ENCODE data around the gene GARS1.
"Not testable (repeated sequence)": the region's sequence is repeated elsewhere in the genome, so short reads cannot be mapped to it uniquely, and the experiment has no call there.

GARS1 gene, protein sequence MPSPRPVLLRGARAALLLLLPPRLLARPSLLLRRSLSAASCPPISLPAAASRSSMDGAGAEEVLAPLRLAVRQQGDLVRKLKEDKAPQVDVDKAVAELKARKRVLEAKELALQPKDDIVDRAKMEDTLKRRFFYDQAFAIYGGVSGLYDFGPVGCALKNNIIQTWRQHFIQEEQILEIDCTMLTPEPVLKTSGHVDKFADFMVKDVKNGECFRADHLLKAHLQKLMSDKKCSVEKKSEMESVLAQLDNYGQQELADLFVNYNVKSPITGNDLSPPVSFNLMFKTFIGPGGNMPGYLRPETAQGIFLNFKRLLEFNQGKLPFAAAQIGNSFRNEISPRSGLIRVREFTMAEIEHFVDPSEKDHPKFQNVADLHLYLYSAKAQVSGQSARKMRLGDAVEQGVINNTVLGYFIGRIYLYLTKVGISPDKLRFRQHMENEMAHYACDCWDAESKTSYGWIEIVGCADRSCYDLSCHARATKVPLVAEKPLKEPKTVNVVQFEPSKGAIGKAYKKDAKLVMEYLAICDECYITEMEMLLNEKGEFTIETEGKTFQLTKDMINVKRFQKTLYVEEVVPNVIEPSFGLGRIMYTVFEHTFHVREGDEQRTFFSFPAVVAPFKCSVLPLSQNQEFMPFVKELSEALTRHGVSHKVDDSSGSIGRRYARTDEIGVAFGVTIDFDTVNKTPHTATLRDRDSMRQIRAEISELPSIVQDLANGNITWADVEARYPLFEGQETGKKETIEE

DNA sequence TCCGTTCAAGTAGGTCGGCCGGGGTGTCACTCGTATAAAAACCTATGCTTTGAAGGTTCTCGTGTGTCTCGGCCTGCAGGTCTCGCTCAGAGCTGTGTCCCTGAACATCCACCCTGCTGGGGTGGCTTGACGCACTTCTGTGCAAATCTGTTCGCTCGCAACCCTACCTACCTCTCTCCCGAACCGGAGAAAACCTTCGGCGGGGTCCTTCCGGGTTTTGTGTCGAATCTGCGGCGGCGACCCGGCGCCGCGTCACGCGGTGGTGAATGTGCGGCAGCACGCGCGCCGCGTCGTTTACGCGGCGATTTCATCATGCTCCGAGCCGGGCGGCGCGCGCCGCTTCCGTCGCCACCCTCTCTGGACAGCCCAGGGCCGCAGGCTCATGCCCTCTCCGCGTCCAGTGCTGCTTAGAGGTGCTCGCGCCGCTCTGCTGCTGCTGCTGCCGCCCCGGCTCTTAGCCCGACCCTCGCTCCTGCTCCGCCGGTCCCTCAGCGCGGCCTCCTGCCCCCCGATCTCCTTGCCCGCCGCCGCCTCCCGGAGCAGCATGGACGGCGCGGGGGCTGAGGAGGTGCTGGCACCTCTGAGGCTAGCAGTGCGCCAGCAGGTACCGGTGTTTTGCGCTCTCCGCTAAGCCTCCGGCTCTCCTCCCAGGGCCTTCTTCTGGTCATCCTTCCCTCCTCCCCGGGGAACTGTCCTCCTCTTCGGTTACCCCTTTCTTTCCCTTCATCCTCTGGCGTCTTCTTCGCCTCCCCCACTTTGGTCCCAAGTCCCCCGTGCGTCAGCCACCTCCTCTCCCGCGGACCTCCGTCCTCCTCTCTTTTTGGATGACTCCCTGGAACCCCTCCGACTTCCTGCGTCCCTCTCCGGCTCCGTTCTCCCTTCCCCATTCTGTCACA is at the start of gene GARS1:
Gene GARS1, plus strand, starts transcription at position 339 of the 896 bp plus-strand sequence. Its CDS starts 44 bp downstream, at position 383.
- DNase-seq (ENCODE audit: low spot score): peak; percentile 94

DNA sequence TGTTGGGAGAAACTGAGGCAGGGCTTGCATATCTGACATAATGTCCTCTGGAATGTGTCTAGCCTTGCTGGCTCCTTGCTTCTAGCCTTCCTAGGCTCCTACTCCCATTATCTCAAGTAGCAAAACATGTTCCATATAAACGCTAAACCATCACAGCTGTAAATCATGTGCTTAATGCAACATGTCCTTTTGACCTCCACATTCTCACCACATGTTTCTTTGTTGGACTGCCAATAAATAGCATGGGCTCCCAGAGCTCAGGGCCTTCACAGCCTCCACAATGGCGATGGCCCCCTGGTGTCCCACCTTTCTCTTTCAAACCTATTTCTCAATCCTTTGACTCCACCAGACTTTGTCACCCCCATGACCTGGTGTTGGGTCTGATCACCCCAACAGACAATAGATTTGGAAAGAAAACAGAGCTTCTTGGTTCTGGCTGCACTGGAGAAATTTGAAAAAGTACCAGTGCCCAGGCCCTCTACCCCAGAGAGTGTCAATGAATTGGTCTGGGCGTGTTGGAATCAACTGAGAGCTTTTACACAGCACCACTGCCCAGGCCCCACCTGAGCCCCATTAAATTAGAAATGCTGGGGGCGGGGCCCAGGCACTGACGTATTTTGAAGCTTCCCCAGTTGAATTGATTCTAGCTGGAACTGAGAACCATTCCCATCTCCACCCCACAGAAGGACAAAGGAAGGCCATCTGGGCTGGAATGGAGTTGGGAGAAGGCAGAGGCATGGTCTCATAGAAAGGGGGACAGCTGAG is 48.7 kb upstream of the GARS1 start:
- DNase-seq (ENCODE audit: low spot score): no peak

DNA sequence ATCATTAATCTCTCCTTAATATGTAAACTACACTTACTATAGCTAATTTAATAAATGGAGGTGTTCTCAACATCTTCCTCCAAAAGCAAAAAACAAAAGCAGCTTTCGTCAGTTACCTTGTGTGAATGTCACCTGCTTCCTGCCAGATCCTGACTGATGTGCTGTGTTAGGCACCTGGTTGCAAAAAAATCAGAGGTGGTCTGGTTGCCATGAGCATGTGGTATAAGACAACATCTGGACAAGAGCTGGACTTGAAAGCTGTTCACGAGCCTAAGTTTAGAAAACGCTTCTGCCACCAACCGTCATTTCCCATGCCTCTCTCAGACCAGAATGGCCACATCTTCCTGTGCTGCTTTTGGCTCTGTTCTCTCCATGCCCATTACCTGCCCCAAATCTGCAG is 48.1 kb upstream of the GARS1 start:
- no peak for DNase-seq (ENCODE audit: low spot score)

DNA sequence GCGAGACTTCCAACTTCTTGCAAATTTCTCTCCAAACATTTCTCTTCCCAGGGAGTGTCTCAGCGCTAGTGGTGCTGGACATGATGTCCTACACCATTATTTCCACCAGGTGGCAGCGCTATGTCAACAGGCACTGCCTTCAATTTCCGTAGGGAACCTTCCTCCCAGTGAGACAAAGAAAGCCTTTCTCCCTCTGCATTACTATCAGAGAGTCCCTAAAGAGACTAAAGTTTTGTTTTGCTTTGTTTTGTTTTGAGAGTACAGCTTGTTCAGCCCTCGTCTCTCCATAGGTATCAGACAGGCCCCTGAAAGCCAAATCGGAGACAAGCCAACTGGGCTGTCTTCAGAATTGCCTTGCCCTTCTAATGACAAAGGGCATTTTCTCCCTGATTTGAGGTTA is 45.8 kb upstream of the GARS1 start:
- peak; percentile 79 for DNase-seq (ENCODE audit: low spot score)

DNA sequence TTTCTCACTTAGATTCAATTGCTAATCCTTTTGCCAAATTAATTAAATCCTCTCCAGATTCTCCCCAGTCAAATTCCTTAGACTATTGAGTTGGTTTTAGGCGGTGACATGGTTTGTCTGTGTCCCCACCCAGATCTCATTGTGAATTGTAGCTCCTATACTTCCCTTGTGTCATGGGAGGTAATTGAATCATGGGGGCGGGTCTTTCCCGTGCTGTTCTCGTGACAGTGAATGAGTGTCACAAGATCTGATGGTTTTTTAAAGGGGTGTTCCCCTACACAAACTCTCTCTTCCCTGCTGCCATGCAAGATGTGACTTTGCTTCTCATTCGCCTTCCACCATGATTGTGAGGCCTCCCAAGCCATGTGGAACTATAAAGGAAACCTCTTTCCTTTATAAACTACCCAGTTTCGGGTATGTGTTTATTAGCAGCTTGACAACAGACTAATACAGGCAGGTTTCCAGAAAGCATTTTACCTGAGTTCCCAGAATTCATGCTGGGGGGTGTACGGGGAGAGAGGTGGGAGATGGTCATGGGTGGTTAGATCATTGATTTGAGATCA is 44.7 kb upstream of the GARS1 start:
- no peak for DNase-seq (ENCODE audit: low spot score)

DNA sequence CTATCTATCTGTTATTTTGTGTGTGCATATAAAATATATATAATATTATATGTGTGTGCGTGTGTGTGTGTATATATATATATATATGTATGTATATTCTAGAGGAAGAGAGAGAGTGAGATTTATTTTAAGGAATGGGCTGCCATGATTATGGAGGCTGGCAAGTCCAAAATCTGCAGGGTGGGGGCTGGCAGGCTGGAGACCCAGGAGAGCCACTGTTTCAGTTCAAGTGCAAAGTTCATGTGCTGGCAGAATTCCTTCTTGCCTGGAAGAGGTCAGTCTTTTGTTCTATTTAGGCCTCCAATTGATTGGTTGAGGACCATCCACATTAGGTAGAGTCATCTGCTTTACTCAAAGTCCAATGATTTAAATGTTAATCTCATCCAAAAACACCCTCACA is 42.3 kb upstream of the GARS1 start:
- DNase-seq (ENCODE audit: low spot score): no peak

DNA sequence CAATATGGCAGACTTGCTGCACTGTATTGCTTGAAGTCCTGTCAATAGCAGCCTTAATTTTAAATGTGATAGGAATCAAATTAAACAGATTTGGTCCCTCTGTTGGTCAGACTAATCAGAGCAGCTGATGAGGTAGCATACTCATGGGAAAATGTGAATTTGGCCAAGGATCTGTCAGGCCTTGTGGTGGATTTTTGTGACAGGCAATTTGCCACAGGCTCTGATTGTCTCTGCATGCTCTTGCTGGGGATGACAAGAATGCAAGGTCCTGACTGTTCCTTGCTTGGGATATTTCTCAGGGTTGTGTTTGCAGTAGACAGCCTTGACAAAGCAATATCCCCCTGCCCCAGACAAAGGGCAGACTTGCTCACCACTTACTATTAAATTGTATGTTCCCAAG is 41.5 kb upstream of the GARS1 start:
- no peak for DNase-seq (ENCODE audit: low spot score)

DNA sequence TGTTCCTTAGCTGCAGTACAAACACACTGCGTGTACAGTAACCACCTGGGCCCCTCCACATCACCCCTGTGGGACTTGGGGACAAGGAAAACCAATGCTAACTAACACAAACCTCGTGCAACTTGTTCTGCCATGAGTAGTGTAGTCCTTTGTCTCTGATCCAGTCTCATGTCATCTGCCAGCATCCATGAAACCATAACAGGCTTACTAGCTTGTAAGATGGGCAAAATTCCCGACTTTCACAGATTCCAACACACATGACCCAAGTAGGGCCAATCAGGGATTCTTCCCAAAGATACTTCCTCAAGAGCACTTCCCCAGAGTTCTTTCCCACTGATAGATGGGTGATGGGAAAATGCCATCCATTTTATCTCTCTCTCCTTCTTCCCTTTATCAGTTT is 41.1 kb upstream of the GARS1 start:
- no peak for DNase-seq (ENCODE audit: low spot score)

DNA sequence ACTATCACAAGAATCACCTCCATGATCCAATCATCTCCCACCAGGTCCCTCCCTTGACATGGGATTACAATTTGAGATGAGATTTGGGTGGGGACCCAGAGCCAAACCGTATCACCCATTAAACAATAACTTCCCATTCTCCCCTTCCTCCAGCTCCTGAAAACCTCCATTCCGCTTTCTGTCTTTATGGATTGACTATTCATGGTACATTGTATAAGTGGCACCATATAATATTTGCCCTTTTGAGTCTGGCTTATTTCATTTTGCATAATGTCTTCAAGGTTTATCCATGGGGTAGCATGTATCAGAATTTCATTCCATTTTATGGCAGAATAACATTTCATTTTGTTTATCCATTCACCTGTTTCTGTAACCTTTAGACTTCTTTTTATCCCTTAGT is 39.2 kb upstream of the GARS1 start:
- no peak for DNase-seq (ENCODE audit: low spot score)

DNA sequence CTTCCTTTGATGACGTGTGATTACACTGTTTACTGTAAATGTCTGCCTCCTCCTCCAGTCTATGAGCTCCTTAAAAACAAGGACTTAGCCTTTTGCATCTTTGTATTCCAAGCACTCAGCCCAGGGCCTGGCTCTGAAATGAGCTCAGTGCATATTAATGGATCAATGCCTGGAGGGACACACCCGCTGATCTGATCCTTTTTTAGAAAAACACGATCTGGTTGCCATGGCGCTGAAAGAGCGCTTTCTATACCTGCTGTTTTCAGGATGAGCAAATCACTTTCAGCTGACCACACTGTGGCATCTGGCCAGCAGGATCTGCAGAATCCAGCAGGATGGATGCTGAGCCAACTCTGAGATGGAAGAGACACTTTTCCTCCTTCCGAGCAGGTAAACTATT is 37.8 kb upstream of the GARS1 start:
- DNase-seq (ENCODE audit: low spot score): no peak

DNA sequence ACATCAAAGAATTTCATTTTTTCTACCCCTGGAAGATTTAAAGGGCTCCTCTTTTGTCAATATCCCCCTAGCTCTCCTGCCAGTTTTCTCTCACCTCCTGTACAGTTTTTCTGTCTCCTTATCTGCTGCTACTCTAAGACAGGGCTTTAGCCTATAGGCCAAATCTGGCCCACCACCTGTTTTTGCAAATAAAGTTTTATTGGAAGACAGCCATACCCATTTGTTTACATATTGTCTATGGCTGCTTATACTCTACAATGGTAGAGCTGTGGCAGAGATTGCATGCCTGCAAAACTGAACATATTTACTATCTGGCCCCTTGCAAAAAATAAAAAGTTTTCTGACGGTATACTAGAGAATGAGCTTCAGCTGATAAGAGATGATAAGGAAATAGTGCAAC is 37.4 kb upstream of the GARS1 start:
- no peak for DNase-seq (ENCODE audit: low spot score)

DNA sequence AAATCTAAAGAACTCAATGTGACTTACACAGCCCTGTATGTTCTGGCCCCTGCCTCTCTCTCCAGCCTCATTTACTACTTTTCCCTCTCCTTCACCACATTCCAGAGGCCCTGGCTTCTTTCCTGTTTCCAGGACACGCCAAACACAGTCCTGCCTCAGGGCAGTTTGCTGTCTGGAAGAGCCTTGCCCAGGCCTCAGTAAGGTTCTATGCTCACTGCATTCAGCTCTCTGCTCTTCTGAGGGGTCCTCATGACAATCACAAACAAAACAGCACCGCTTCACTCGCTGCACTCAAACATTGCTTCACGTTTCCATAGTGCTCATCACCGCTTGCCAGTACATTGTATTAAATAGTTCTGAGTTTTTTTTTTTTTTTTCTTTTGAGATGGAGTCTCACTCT is 35.1 kb upstream of the GARS1 start:
- DNase-seq (ENCODE audit: low spot score): no peak

DNA sequence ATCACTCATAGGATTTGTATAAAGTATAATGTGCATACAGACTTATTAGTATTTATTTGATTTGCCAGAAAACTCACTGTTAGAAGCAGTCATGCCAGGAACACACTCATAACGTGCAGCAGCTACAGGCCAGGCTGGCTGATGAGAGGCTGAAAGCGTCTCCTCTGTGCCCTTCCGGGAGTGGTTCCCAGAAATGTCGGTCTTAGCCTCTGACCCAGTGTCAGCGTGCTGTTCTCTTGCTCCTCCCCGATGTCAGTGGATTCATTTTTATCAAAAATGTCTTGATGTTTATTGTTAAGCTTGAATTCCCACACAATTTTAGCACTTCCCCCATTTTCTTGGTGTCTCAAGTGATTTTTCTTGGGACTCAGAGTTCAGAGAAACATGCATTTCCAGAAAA is 33.3 kb upstream of the GARS1 start:
- DNase-seq (ENCODE audit: low spot score): no peak

DNA sequence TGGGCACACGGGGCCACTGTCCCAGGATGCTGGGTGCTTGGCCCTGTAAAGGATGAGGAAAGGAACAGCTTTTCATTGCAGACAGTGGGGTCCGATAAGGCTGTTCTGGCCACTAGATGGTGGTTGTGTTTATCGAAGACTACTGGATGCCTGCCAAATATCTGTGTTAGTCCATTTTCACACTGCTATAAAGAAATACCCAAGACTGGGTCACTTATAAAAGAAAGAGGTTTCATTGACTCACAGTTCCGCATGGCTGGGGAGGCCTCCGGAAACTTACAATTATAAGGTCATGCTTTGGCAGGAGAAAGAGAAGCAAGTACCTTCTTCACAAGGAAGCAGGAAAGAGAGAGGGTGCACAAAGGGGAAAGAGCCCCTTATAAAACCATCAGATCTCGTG is 32.2 kb upstream of the GARS1 start:
- DNase-seq (ENCODE audit: low spot score): no peak

DNA sequence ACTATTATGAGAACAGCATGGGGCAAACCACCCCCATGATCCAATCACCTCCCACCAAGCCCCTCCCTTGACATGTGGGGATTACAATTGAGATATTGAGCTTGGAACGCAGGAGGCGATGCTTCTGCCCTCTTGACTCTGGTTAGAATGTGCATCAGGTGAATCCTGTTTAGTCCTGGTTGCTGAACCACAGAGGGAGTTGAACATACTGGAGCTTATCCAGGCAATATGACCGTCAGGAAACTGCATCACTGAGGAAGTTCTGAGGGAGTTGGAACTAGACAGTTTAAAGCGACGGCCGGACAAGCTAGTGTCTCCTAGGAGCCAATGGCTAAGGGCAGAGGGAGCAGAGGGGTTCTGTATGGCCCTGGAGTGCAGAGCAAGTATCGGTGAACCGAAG is 31.8 kb upstream of the GARS1 start:
- no peak for DNase-seq (ENCODE audit: low spot score)

DNA sequence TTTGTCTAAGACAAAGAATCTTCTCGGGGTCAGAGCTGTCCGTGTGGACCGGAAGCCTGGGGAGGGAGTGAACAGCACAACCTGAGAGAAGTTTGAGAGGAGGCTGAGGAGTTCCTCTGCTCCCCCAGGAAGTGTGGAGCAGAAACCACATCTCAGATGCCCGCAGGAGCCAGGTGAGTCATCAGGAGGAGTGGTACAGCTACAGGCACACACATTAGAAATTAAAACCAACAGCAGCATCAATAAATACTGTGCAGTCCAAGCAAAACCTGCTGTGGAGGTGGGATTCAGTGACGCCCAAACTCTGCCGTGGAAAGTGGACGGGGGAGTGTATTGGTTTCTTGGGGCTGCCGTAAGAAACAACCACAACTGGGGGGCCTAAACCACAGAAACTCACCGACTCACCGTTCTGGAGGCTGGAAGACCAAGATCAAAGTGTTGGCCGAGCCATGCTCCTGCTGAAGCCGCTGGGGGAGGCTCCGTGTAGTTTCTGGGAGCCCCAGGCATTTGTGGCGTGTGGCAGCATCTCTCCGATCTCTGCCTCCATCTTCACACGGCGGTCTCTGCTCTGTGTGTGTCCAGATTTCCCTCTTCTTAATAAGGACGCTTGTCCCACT is 31.2 kb upstream of the GARS1 start:
- peak; percentile 5 for DNase-seq (ENCODE audit: low spot score)

DNA sequence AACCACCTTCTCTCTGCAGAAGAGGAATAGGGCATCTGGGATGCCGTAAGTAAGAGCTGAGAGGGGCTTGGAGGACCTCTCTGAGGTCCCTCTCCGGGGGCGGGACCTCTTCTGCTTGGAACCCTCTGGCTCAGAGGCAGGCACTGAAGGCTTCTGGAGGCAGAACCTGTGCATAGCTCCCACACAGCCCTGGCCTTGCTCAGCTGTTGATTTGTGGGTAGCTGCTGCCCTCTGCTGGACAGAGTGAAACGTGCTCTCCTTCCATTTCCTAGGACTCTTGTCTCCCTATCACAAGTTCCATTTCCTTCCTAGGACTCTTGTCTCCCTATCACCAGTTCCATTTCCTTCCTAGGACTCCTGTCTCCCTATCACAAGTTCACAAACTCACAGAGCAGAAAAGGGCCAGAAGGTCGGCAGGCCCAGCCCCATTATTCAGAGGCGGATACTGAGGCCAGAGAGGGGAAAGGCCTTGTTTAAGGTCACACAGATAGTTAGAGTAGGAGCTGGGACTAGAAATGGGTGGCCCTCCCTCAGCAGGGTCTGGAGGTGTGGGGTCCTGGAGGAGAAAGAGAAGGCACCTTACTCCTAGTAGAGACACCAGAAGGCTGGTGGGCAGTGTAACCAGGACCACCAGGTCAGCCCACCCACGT is 30.3 kb upstream of the GARS1 start:
- DNase-seq (ENCODE audit: low spot score): peak; percentile 90

DNA sequence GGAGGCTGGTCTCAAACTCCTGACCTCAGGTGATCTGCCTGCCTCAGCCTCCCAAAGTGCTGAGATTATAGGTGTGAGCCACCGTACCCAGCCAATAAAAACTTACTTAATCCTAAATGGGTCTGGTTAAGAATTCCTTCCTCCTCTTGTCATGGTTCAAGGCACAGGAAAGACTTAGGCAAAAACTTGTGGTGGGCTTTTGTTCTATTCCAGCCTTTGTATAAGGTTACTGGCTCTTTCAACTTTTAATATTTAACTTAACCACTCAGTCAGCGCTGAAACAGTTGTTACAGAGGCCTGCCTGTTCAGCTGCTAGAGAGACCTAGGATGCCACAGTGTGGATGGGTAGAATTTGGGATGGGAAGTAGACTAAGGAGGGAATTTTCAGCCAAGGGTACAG is 28.1 kb upstream of the GARS1 start:
- DNase-seq (ENCODE audit: low spot score): no peak

DNA sequence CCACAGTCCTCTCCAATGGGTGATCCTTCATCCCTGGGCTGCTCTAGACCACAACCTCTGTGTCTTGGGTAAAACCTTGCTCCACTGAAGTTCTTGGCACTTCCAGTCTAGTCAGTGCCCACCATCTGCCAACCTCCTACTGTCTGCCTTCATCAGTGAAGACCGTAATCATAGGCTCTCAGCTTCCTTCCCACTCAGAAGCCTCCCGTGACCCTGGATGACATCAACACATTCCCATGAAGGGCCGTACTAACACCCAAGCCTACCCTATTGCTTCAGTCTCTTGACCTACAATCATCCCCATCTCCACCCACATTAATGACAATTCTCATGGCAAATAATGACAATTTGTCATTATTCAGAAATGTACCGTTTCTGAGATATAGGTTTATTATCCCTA is 27.6 kb upstream of the GARS1 start:
- no peak for DNase-seq (ENCODE audit: low spot score)

DNA sequence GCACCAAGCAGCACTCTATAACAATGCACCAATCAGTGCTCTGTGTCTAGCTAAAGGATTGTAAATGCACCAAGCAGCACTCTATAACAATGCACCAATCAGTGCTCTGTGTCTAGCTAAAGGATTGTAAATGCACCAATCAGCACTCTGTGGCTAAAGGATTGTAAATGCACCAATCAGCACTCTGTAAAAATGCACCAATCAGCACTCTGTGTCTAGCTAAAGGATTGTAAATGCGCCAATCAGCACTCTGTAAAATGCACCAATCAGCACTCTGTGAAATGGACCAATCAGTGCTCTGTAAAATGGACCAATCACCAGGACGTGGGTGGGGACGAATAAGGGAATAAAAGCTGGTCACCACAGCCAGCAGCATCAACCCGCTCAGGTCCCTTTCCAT is 24.4 kb upstream of the GARS1 start:
- not testable (repeated sequence) for DNase-seq (ENCODE audit: low spot score)
